Mucosa of descending colon (tissue), 3 donors: ENCODE data around the gene SLC35F6. TPM values are rescaled to one million over a fixed set of nuclear protein-coding genes. Genes with fewer than 3 reads are reported as not detected.

ENCODE experiments used
- ATAC-seq: fragments of 200-7000 bp; cut with Tn5 transposase; one replicate; pipeline ENCODE4 v1.9.1; 2020; ENCODE audit warnings: mild to moderate bottlenecking, moderate library complexity
- DNase-seq, 3 donors: peaks; one replicate each; pipeline ENCODE4 v3.0.0-alpha.2; 2020
- H3K36me3 ChIP-seq: fragments of 200-600 bp; one replicate; pipeline ENCODE4 v1.8.0; 2021; ENCODE audit warnings: low read depth, mild to moderate bottlenecking
- H3K4me1 ChIP-seq: fragments of 200-600 bp; one replicate; pipeline ENCODE4 v1.8.0; 2021; ENCODE audit warnings: low read depth, mild to moderate bottlenecking
- H3K4me3 ChIP-seq: fragments of 200-600 bp; one replicate; pipeline ENCODE4 v1.8.0; 2021; ENCODE audit warnings: mild to moderate bottlenecking
- H3K9me3 ChIP-seq: fragments of 200-600 bp; one replicate; pipeline ENCODE4 v1.8.0; 2021; ENCODE audit warnings: mild to moderate bottlenecking
- intact Hi-C, 2 donors: fragments of 100-400 bp; cut with DNase I in 1 of 2; cut with micrococcal nuclease in 1 of 2; formaldehyde crosslinking; loops; one replicate each; pipeline versions ENCODE4 v1.11.0 to v1.11.1; 2022; cut with DNase I, micrococcal nuclease
- total RNA-seq, 3 donors: library from RNA; stranded (reverse); fragmentation: NEBNext Ultra II Directional in 2 of 3; extraction: Animal tissue kit (Norgen Biotek cat#: 25700) in 2 of 3; gene quantifications; one replicate each; pipeline versions ENCODE4 v1.2.1 to v1.2.4, GENCODE V29; 2021 to 2023
- TF ChIP-seq, protein P1 (sequence below): fragments of 200-600 bp; IDR thresholded peaks from one replicate; pipeline ENCODE4 v1.8.0; 2022; ENCODE audit warnings: antibody characterized with exemption, mild to moderate bottlenecking
- donor health status: DM: no; HTN: no; CAD: no; lungs with moderate emphysema.
- donor health status: DM: no; HTN: no; CAD: no.
- donor health status: DM: no; HTN: yes; CAD: no.

The SLC35F6 gene
- total RNA-seq, 3 donors from 2014 or later: 27.4 to 33.4 (median 33.3) TPM

- TF ChIP-seq, protein P1, sequence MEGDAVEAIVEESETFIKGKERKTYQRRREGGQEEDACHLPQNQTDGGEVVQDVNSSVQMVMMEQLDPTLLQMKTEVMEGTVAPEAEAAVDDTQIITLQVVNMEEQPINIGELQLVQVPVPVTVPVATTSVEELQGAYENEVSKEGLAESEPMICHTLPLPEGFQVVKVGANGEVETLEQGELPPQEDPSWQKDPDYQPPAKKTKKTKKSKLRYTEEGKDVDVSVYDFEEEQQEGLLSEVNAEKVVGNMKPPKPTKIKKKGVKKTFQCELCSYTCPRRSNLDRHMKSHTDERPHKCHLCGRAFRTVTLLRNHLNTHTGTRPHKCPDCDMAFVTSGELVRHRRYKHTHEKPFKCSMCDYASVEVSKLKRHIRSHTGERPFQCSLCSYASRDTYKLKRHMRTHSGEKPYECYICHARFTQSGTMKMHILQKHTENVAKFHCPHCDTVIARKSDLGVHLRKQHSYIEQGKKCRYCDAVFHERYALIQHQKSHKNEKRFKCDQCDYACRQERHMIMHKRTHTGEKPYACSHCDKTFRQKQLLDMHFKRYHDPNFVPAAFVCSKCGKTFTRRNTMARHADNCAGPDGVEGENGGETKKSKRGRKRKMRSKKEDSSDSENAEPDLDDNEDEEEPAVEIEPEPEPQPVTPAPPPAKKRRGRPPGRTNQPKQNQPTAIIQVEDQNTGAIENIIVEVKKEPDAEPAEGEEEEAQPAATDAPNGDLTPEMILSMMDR: no peak
- no peak overlapping the region for H3K4me3 ChIP-seq
- DNase-seq (no peak), ATAC-seq (no peak)
- no peaks in the 10 kb centered on the region for H3K9me3 ChIP-seq
- no peaks in the 10 kb centered on the region for H3K4me1 ChIP-seq
- intact Hi-C loops: no loop called here
- no peaks in the 10 kb centered on the region for H3K36me3 ChIP-seq
Observed at GRCh38 chr2:26740346-26740745, 23.7 kb upstream of the SLC35F6 start.

DNA sequence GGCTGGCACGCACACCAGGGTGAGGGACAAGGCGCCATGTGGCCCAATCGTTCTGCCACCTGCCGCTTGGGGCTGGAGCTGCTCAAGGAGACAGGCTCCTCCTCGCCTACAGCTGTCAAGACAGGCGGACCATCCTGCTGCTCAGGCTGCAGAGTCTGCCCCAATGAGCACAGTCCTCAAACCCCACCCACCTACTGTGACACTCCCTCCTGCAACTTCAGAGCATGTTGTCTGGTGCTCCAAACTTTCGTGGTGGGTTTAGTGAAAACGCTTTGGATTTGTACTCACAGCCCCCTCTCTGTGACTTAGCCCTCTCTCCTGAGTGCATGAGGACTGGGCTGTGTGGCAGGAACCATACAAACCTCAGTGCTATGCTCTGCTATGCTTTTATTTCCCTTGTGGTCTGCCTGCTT is 23.2 kb upstream of the SLC35F6 start:
- no peak for DNase-seq
- ATAC-seq: peak; percentile 46
- intact Hi-C loops: no loop called here
- Histone ChIP-seq H3K4me3 (no peak overlapping the region), H3K9me3 (no peaks in the 10 kb centered on the region), H3K4me1 (no peaks in the 10 kb centered on the region), H3K36me3 (no peaks in the 10 kb centered on the region)
- TF ChIP-seq, protein P1: no peak

DNA sequence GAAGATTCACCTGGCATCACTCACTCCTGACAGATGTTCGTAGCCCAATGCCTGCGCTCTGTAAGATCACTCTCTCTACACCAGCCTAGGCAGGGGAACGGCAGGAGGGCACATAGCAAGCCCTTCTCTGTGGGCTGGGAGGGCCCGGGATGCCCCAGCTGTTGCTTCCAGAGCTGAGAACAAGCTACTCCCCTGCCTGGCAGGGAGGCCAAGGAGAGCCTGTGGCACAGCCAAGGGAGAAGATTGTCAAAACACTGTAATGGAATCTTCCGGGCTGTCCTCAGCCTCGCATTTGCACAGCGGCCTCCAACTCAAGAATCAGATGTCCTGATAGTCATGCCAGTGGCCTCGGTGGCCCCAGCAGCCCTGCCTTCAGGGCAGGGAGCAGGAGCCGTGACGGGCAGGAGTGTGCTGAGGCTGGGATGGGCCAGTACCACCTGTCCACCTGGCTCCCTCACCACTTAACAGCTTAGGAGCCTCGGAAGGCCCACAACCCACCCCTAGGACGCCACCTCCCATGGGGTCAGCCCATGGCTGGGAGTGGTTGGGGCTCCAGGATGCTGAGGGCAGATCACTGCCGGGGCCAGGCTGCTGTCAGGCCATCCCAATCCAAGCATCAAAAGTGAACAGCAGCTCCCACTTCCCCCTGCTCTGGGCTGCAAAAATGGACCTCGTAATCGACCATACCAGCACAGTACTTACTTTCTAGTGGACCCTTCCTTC is 21.9 kb upstream of the SLC35F6 start:
- Histone ChIP-seq H3K9me3 (no peaks in the 10 kb centered on the region), H3K4me3 (no peak overlapping the region), H3K36me3 (no peaks in the 10 kb centered on the region), H3K4me1 (no peaks in the 10 kb centered on the region)
- DNase-seq: no peak
- TF ChIP-seq, protein P1: no peak
- ATAC-seq: no peak
- intact Hi-C loops: no loop called here

DNA sequence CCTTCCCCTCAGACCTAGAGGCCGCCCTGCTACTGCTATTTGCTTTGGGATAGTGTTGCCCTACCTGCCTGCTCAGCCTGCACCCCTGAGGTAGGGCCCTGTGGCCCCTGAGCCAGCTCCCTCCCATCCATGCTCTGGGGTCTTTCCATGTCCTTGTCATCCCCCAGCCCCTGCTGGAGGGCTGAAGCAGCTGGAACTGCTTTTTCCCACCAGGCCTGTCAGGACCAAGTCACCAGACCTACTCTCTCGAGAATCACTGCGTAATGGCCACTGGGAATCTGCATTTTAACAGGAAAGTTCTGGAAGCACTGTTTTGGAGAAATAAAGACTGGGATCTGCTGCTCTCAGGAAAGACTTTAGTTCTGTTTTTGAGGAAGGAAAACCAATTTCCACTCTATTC is 20.2 kb upstream of the SLC35F6 start:
- no peak for DNase-seq
- TF ChIP-seq, protein P1: no peak
- intact Hi-C loops: loop anchor here (2.0 kb wide), 1 partner anchor 137 kb away; no protein-coding TSS in a partner anchor
- H3K36me3 ChIP-seq: no peaks in the 10 kb centered on the region
- H3K4me1 ChIP-seq: no peaks in the 10 kb centered on the region
- no peak overlapping the region for H3K4me3 ChIP-seq
- ATAC-seq: no peak
- no peaks in the 10 kb centered on the region for H3K9me3 ChIP-seq

DNA sequence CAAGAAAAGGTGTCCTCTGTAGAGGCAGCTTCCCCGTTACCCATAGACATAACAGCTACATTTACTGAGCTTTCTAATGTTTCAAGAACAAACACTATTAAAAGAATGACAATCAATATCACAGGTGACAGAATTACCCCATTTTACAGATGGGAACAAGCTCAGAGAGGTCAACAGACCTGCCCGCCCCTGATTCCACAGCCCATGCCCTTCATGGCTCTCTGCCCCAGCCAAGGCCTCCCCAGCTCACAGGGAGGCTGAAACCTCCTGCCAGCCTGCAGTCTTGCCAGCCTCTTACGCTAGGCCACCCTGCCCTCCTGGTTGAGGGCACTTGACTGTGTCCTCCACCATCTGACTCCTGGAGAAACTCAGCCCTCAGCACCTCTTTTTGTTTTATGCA is 19.1 kb upstream of the SLC35F6 start:
- TF ChIP-seq, protein P1: no peak
- no peak for DNase-seq
- no peak for ATAC-seq
- Histone ChIP-seq H3K4me3 (no peak overlapping the region), H3K36me3 (no peaks in the 10 kb centered on the region), H3K9me3 (no peaks in the 10 kb centered on the region), H3K4me1 (no peaks in the 10 kb centered on the region)
- intact Hi-C loops: loop anchor here (2.0 kb wide), 1 partner anchor 138 kb away; no protein-coding TSS in a partner anchor
